HG03066 (cell line): ENCODE data around the gene TWIST1.

Experiments used
- ATAC-seq: cut with Tn5 transposase; IDR thresholded peaks from one replicate; pipeline ENCODE4 v1.9.1; 2021; ENCODE audit warnings: low read depth; ENCODE audit not compliant: unreplicated experiment

Gene TWIST1

GRCh38 chr7:19113855-19114550 is 3.4 kb downstream of the TWIST1 start:
- no peak for ATAC-seq

- ATAC-seq = no peak
Measured at GRCh38 chr7:19113002-19113350, 4.5 kb downstream of the TWIST1 start.

GRCh38 chr7:19112274-19113001 is 5.0 kb downstream of the TWIST1 start:
- no peak for ATAC-seq

GRCh38 chr7:19111474-19112273 is 5.8 kb downstream of the TWIST1 start:
- no peak for ATAC-seq

- no peak for ATAC-seq
Measured at GRCh38 chr7:19110776-19111175, 6.7 kb downstream of the TWIST1 start.

- ATAC-seq = no peak
Measured at GRCh38 chr7:19110026-19110730, 7.3 kb downstream of the TWIST1 start.

- no peak for ATAC-seq
Measured at GRCh38 chr7:19109000-19109946, 8.2 kb downstream of the TWIST1 start.

GRCh38 chr7:19107356-19108146 is 9.9 kb downstream of the TWIST1 start:
- no peak for ATAC-seq

- ATAC-seq = no peak
Measured at GRCh38 chr7:19107081-19107355, 10.4 kb downstream of the TWIST1 start.

GRCh38 chr7:19106241-19107080 is 11.0 kb downstream of the TWIST1 start:
- ATAC-seq = no peak

- ATAC-seq = no peak
Measured at GRCh38 chr7:19105546-19105945, 11.9 kb downstream of the TWIST1 start.

GRCh38 chr7:19104811-19105210 is 12.6 kb downstream of the TWIST1 start:
- no peak for ATAC-seq

- ATAC-seq = no peak
Measured at GRCh38 chr7:19102884-19103283, 14.6 kb downstream of the TWIST1 start.

- ATAC-seq = no peak
Measured at GRCh38 chr7:19101909-19102308, 15.5 kb downstream of the TWIST1 start.

- no peak for ATAC-seq
Measured at GRCh38 chr7:19101472-19101871, 16.0 kb downstream of the TWIST1 start.

- no peak for ATAC-seq
Measured at GRCh38 chr7:19099924-19100323, 17.5 kb downstream of the TWIST1 start.

GRCh38 chr7:19099194-19099593 is 18.2 kb downstream of the TWIST1 start:
- no peak for ATAC-seq

- no peak for ATAC-seq
Measured at GRCh38 chr7:19098510-19098909, 18.9 kb downstream of the TWIST1 start.
